NCI-H2196 (cell line): ENCODE measurements around the gene BCL7C.
"Not testable (repeated sequence)": the region's sequence is repeated elsewhere in the genome, so short reads cannot be mapped to it uniquely, and the experiment has no call there.

Experiments used
- DNase-seq: peaks from one replicate; lab custom pipeline; 2025; ENCODE audit not compliant: unreplicated experiment; lab: John Stamatoyannopoulos, UW

Gene BCL7C

DNA sequence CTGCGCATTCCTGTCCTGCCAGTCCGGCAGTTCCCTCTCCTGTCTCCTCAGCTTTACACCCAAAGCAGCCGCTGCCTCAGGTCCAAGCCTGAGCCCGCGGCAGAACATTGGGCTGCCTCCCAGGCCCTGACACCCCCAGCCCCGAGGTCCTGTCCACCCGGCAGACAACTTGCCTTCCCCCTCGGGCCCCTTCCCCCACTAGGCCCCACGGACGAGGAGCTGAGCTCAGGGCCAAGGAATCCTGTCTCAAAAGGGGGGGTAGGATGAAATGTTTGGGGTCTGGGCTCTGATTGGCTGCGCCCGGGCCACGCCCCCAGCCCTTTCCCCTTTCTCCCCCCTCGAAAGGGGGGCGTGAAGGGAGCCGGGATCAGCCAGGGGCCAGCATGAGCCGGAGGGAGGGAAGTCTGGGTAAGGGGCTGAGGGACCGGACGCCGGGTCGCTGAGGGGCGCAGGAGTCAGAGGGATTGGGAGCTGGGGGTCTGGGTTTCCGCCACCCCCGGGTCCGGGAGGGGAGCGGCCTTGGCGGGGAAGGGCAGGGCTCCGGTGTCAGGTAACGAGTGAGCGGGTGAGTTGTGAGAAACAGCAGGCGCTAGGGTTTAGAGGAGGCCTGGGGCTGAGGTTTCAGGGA, 2.5 kb upstream of the BCL7C start, which contains the start of gene CTF1:
CTF1 (plus strand) TSS at position 354 of the 628 bp plus-strand sequence; CDS start at position 384, 30 bp downstream.
- peak; percentile 76 for DNase-seq

- DNase-seq, result peak; percentile 65
These were observed 1.9 kb upstream of the BCL7C start for GRCh38 chr16:30895627-30896260.

- no peak for DNase-seq
These were observed 877 bp upstream of the BCL7C start for GRCh38 chr16:30894540-30895368.

- no peak for DNase-seq
These were observed 497 bp downstream of the BCL7C start for GRCh38 chr16:30893417-30893743.

DNA sequence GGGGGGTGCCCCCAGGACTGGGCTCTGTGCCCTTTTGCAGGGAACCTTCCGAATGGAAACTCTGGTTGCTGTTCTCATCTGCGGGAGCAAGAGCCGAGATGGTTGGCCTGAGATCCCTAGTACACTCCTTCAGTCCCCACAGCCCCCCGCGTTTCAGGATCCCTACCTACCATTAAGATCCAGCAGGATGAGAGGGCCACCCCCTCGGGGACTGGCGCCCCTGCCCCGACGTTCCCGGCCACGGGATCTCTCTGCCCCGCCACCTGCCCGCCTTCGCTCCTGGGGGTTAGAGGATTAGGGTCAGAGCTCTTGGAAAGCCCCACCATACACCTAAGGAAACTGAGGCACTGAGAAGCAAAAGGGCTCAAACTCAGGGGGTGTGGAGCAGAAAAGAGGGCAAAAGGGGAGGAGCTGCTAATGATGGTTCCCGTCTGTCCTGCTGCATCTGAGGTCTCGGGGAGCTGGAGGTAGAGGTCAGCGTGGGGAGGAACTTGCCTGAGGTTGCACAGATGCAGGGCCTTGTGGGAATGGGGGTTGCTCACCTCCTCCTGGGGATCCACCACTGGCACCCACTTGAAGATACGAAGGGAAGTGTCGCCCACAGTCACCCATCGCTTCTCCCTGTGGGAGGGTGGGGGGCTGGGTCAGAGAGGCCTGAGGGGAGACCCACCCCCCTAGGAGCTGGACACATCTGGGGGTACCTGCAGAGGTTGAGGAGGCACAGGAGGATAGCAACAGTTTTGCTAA, 1.0 kb downstream of the BCL7C start:
- DNase-seq, result no peak

- DNase-seq, result not testable (repeated sequence)
These were observed 2.6 kb downstream of the BCL7C start for GRCh38 chr16:30891043-30891823.

- no peak for DNase-seq
These were observed 4.2 kb downstream of the BCL7C start for GRCh38 chr16:30889721-30890120.

GRCh38 chr16:30888856-30889499, 4.9 kb downstream of the BCL7C start:
- DNase-seq, result no peak

GRCh38 chr16:30887927-30888326, 6.0 kb downstream of the BCL7C start:
- no peak for DNase-seq

DNA sequence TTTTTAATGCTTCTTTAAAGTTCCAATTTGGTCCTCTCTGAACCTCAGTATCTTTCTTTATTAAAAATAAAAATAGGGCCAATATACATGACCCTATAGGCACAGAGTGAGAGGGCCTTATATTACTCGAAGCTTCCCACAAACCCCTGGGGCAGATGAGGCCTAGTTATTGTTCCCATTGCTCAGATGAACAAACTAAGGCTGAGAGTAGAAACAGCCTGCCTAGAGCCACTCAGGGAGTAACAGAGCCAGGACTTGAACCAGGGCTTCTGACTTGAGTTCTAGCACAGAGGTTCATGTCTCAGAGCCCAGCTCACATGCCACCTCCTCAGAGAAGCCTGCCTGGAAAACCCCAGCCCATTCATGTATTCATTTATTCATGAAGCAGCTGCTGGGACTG, 7.7 kb downstream of the BCL7C start:
- DNase-seq, result no peak

DNA sequence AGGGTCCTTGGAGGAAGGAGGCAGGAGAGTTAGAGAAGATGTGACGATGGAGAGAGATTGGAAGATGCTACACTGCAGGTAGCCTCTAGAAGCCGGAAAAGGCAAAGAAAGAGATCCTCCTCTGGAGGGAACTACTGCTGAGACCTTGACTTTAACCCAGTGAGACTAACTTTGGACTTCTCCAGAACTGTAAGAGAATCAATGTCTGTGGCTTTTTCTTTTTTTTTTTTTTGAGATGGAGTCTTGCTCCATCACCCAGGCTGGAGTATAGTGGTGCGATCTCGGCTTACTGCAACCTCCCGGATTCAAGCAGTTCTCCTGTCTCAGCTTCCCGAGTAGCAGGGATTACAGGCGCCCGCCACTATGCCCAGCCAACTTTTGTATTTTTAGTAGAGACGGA, 8.7 kb downstream of the BCL7C start:
- DNase-seq, result no peak

DNA sequence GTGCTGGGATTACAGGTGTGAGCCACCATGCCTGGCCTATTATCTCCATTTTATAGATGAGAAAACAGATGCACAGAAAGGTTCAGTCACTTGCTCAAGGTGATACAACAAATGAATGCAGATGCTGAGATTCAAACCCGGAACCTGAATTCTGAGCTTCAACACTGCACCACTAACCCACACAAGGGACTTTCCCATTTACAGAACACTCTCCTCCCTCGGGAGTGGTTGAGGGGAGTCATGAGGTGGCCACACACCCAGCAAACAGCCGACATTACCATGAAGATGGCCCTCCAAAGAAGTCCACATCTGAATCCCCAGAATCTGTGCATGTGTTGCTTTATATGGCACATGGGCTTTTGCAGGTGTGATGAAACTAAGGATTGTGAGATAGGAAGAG, 9.1 kb downstream of the BCL7C start:
- DNase-seq, result no peak

GRCh38 chr16:30882429-30883310, 11.2 kb downstream of the BCL7C start:
- DNase-seq, result no peak

GRCh38 chr16:30876867-30877266, 17.0 kb downstream of the BCL7C start:
- DNase-seq, result no peak

DNA sequence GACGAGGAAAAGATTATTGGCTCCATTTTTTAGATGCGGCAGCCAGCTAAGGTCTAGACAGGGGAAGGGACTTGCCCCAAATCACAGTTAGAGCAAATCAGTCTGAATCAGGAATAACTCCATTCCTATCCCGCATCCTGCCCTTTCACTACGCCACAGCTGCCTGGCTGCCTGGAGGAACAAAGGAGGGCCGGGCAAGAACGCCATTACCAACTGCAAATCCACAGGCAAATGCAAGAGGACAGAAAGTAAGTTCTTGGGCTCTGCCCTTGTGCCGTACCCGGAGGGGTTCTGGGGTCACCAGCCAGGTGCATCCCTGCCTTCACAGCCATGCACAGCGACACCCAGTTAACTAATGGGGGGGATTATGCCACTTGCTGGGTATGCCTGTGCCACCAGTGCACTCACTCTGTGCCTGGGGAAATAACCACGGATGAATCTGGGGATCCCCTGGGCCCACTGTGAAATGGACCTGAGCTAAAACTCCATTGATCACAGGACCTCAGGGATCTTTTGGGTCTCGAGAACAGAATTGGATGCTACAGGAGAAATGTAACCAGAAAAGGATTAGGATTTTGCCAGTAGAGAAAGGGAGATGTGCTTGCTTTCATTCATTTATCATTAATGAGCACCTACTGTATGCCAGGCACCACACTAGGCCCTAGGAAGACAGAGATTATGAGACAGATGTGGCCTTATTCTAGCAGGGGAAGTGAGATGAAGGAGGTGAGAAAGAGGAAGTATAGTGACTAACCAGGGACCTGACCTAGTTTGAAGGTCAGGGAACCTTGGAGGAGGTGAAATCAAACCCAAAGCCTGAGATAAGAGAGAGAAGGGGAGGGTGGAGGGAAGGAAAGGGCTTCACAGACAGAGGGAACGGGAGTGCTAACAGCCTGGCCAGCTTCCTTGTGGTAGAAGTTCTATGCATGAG, 17.7 kb downstream of the BCL7C start:
- no peak for DNase-seq

GRCh38 chr16:30874821-30875717, 18.8 kb downstream of the BCL7C start:
- peak; percentile 94 for DNase-seq

DNA sequence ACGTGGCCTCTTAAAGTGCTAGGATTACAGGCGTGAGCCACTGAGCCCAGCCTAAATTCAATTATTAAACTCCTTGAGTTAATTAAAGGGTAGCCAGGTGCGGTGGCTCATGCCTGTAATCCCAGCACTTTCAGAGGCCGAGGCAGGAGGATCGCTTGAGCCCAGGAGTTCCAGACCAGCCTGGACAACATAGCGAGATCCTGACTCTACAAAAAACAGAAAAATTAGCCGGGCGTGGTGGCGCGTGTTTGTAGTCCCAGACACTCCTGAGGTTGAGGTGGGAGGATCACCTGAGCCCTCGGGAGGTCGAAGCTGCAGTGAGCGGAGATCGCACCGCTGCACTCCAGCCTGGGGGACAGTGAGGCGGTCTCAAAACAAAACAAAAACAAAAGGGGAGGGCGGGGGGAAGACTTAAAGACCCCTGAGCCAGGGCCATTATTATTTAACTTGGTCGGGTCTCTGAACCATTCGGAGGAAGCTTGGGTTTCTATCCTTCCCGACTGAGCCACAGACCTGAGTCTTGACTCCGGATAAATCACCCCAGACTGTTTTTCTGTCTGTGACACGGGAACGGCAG, 19.5 kb downstream of the BCL7C start:
- no peak for DNase-seq
